ENCODE measurements around the gene EDA. TPM values are rescaled to one million over a fixed set of nuclear protein-coding genes. Genes with fewer than 3 reads are reported as not detected.

The EDA gene
- total RNA-seq, 1 donor from 2014 or later, result 6.8 TPM

GRCh38 chrX:69626129-69626528, 10.2 kb downstream of the EDA start:
- Histone ChIP-seq H3K79me2 (ENCODE audit: low read depth) (no peaks in the 10 kb centered on the region), H4K20me1 (ENCODE audit: low read depth) (no peaks in the 10 kb centered on the region), H3K4me3 (no peak overlapping the region), H3F3A (ENCODE audit: low read depth) (no peaks in the 10 kb centered on the region), H3K36me3 (peaks cover 4% of the 10 kb centered on the region), H3K27ac (no peak overlapping the region), H2AFZ (replicated peaks) (no peak overlapping the region), H3K9me3 (ENCODE audit: low read depth) (peaks cover 15% of the 10 kb centered on the region), H3K4me1 (no peaks in the 10 kb centered on the region), H3K4me2 (no peak overlapping the region), H3K9ac (no peak overlapping the region), H3K27me3 (no peaks in the 10 kb centered on the region)
- no peaks in the 10 kb centered on the region for H3K4me1 Mint-ChIP-seq
- H3K9me3 Mint-ChIP-seq, result no peaks in the 10 kb centered on the region
- H3K27ac Mint-ChIP-seq, result no peak overlapping the region
- H3K27me3 Mint-ChIP-seq (ENCODE audit: insufficient read depth, low read depth), result no peaks in the 10 kb centered on the region
- H3K36me3 Mint-ChIP-seq, result no peaks in the 10 kb centered on the region
- DNase-seq (ENCODE audit: low spot score), result no peak
- no peak overlapping the region for H3K4me3 Mint-ChIP-seq
- no peak for TF ChIP-seq EZH2 (IDR thresholded peaks at IDR 0.05)
- no peak for TF ChIP-seq EZH2phosphoT487 (IDR thresholded peaks at IDR 0.05)
- TF ChIP-seq CTCF (IDR thresholded peaks at IDR 0.05), result no peak

- H3K79me2 ChIP-seq (ENCODE audit: low read depth), result no peaks in the 10 kb centered on the region
- H3K4me2 ChIP-seq, result no peak overlapping the region
- no peak overlapping the region for H3K9ac ChIP-seq
- peaks cover 12% of the 10 kb centered on the region for H3K9me3 ChIP-seq (ENCODE audit: low read depth)
- H3K27ac ChIP-seq, result no peak overlapping the region
- Mint-ChIP-seq H3K27me3 (ENCODE audit: insufficient read depth, low read depth) (no peaks in the 10 kb centered on the region), H3K4me1 (no peaks in the 10 kb centered on the region), H3K36me3 (no peaks in the 10 kb centered on the region), H3K27ac (no peak overlapping the region), H3K4me3 (no peak overlapping the region), H3K9me3 (no peaks in the 10 kb centered on the region)
- DNase-seq (ENCODE audit: low spot score), result no peak
- TF ChIP-seq EZH2phosphoT487 (IDR thresholded peaks at IDR 0.05), result no peak
- TF ChIP-seq CTCF (IDR thresholded peaks at IDR 0.05), result no peak
- no peak for TF ChIP-seq EZH2 (IDR thresholded peaks at IDR 0.05)
- no peaks in the 10 kb centered on the region for H3K27me3 ChIP-seq
- no peaks in the 10 kb centered on the region for H4K20me1 ChIP-seq (ENCODE audit: low read depth)
- no peaks in the 10 kb centered on the region for H3F3A ChIP-seq (ENCODE audit: low read depth)
- no peaks in the 10 kb centered on the region for H3K4me1 ChIP-seq
- H3K36me3 ChIP-seq, result peaks cover under 1% of the 10 kb centered on the region
- H3K4me3 ChIP-seq, result no peak overlapping the region
- H2AFZ ChIP-seq (replicated peaks), result no peak overlapping the region
Observed at GRCh38 chrX:69627744-69628143, 11.8 kb downstream of the EDA start.

GRCh38 chrX:69630147-69630546, 14.2 kb downstream of the EDA start:
- H3K4me3 ChIP-seq, result no peak overlapping the region
- H3F3A ChIP-seq (ENCODE audit: low read depth), result no peaks in the 10 kb centered on the region
- no peaks in the 10 kb centered on the region for H3K79me2 ChIP-seq (ENCODE audit: low read depth)
- Mint-ChIP-seq H3K4me1 (no peaks in the 10 kb centered on the region), H3K9me3 (peaks cover 2% of the 10 kb centered on the region), H3K4me3 (no peak overlapping the region), H3K36me3 (no peaks in the 10 kb centered on the region), H3K27ac (no peak overlapping the region), H3K27me3 (ENCODE audit: insufficient read depth, low read depth) (no peaks in the 10 kb centered on the region)
- no peaks in the 10 kb centered on the region for H3K27me3 ChIP-seq
- no peak for DNase-seq (ENCODE audit: low spot score)
- no peak overlapping the region for H3K27ac ChIP-seq
- no peaks in the 10 kb centered on the region for H3K36me3 ChIP-seq
- no peaks in the 10 kb centered on the region for H3K9me3 ChIP-seq (ENCODE audit: low read depth)
- no peak overlapping the region for H2AFZ ChIP-seq (replicated peaks)
- H4K20me1 ChIP-seq (ENCODE audit: low read depth), result no peaks in the 10 kb centered on the region
- no peak overlapping the region for H3K9ac ChIP-seq
- H3K4me1 ChIP-seq, result no peaks in the 10 kb centered on the region
- H3K4me2 ChIP-seq, result no peak overlapping the region
- TF ChIP-seq CTCF (IDR thresholded peaks at IDR 0.05), result no peak
- no peak for TF ChIP-seq EZH2 (IDR thresholded peaks at IDR 0.05)
- TF ChIP-seq EZH2phosphoT487 (IDR thresholded peaks at IDR 0.05), result no peak
